GM12872 (cell line): Measurements from ENCODE around the gene ARHGEF28.

Source experiments
- CTCF ChIP-seq: IDR thresholded peaks from 3 replicates; pipeline ENCODE4 v1.5.1; 2011; ENCODE audit warnings: low read depth, mild to moderate bottlenecking, low read length, moderate library complexity; ENCODE audit not compliant: insufficient read depth

The ARHGEF28 gene

GRCh38 chr5:73625944-73626811 lies at the start of gene ARHGEF28:
ARHGEF28 (plus strand) TSS chr5:73626196; CDS start chr5:73684852, 58,656 bp downstream.
- no peak for TF ChIP-seq CTCF

- TF ChIP-seq CTCF = no peak
These were observed 43.5 kb upstream of the ARHGEF28 start for GRCh38 chr5:73582285-73583145.

- TF ChIP-seq CTCF = no peak
These were observed 38.1 kb upstream of the ARHGEF28 start for GRCh38 chr5:73587923-73588322.

GRCh38 chr5:73591102-73591695 lies 34.8 kb upstream of the ARHGEF28 start:
- TF ChIP-seq CTCF = peak; percentile 59

- no peak for TF ChIP-seq CTCF
These were observed 34.1 kb upstream of the ARHGEF28 start for GRCh38 chr5:73591698-73592501.

- no peak for TF ChIP-seq CTCF
These were observed 33.4 kb upstream of the ARHGEF28 start for GRCh38 chr5:73592551-73592950.
